Gastrocnemius medialis (tissue), 4 donors: Measurements from ENCODE around the gene MED27. TPM values are rescaled to one million over a fixed set of nuclear protein-coding genes. Genes with fewer than 3 reads are reported as not detected.

Source experiments
- ATAC-seq, 2 donors: fragments of 150-250 bp; one replicate each; pipeline ENCODE4 v1.9.1; 2016
- DNase-seq, 2 donors: peaks; one replicate each; pipeline ENCODE4 v3.0.0-alpha.2; 2019
- H3K27ac ChIP-seq, 4 donors: fragments of 200-600 bp; sonication (generic); 1 replicate in 1 of 4; 2 replicates in 3 of 4; pipeline ENCODE4 v1.5.1; 2016 to 2018; ENCODE audit warnings: mild to moderate bottlenecking in 2 of 4, moderate library complexity in 1 of 4
- H3K27me3 ChIP-seq, 3 donors: fragments of 200-600 bp; sonication (generic) in 2 of 3; 1 replicate in 1 of 3; 2 replicates in 2 of 3; pipeline versions ENCODE4 v1.5.1 to v1.6.0; 2016 to 2019; ENCODE audit warnings: mild to moderate bottlenecking in 1 of 3, moderate library complexity in 1 of 3
- H3K36me3 ChIP-seq, 2 donors: fragments of 200-600 bp; sonication (generic) in 1 of 2; one replicate each; pipeline ENCODE4 v1.5.1; 2017 to 2018
- H3K4me1 ChIP-seq, 2 donors: fragments of 200-600 bp; sonication (generic) in 1 of 2; one replicate each; pipeline ENCODE4 v1.5.1; 2016 to 2017; ENCODE audit warnings: mild to moderate bottlenecking in 2 of 2
- H3K4me3 ChIP-seq, 4 donors: fragments of 200-600 bp; sonication (generic) in 3 of 4; 1 replicate in 1 of 4; 2 replicates in 3 of 4; pipeline ENCODE4 v1.5.1; 2016 to 2019; ENCODE audit warnings: mild to moderate bottlenecking in 2 of 4
- H3K9me3 ChIP-seq, 3 donors: fragments of 200-600 bp; sonication (generic) in 2 of 3; 1 replicate in 1 of 3; 2 replicates in 2 of 3; pipeline ENCODE4 v1.5.1; 2016 to 2019
- POLR2A ChIP-seq, 2 donors: fragments of 450-650 bp; IDR thresholded peaks; one replicate each; pipeline ENCODE4 v1.6.1; 2017; ENCODE audit warnings: antibody characterized with exemption in 2 of 2, mild to moderate bottlenecking in 2 of 2, moderate library complexity in 2 of 2
- in situ Hi-C, 4 donors: fragments of 200-750 bp; cut with MboI; loops; one replicate each; pipeline versions ENCODE4 v1.15.0 to v1.8.0; 2017; ENCODE audit warnings: low sequenced_read_pairs in 4 of 4
- intact Hi-C: fragments of 100-400 bp; cut with DNase I; formaldehyde crosslinking; loops from one replicate; pipeline ENCODE4 v1.15.1; 2023; ENCODE audit warnings: low total_unique reads
- total RNA-seq, 4 donors: library from RNA; depleted of rRNA; stranded (reverse); fragments of >200 nt; gene quantifications; one replicate each; pipeline versions ENCODE4 v1.1.0 to v1.2.3, GENCODE V29; 2016
- TF ChIP-seq, protein P1 (sequence below), 5 experiments: fragments of 450-650 bp in 3 of 5; fragments of 200-600 bp in 2 of 5; sonication (generic) in 2 of 5; IDR thresholded peaks in 4 of 5; conservative IDR thresholded peaks in 1 of 5; 1 replicate in 4 of 5; 2 replicates in 1 of 5; pipeline ENCODE4 v1.5.1; 2016 to 2019; ENCODE audit warnings: antibody characterized with exemption in 5 of 5, mild to moderate bottlenecking in 3 of 5, moderate library complexity in 3 of 5

MED27 gene
- total RNA-seq, 4 donors from 2014 or later = 11.6 to 20.3 (median 13.9) TPM

DNA sequence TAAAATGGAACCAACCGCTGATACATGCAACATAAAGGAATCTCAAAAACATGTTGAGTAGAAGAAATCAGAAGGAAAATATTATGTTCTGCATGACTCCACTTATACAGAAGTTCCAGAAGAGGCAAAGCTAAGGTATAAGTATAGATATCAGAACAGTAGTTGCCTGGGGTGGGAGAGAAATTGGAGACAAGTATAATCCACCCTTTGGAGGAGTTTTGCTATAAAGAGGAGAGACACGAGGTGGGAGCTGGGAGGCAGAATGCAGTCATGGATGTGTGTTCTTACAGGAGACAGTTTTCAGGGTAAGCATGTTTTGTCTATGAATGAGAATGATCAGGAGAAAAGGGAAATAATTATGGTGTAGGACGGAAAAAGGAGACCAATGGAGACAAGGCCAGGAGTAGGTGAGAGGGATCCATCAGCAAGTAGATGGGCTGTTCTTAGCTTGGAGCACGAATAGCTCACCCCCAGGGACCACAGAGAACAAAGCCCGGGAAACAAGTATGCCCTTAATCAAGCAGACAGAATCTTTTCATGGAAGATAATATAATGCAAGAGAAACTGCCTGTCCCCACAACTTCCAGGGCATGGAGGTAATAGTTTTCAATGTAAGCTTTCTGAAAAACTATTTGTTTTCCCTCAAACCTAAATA lies 72.2 kb downstream of the MED27 start:
- ATAC-seq (no peak), DNase-seq (no peak)
- H3K9me3 ChIP-seq = no peaks in the 10 kb centered on the region
- TF ChIP-seq, protein P1, sequence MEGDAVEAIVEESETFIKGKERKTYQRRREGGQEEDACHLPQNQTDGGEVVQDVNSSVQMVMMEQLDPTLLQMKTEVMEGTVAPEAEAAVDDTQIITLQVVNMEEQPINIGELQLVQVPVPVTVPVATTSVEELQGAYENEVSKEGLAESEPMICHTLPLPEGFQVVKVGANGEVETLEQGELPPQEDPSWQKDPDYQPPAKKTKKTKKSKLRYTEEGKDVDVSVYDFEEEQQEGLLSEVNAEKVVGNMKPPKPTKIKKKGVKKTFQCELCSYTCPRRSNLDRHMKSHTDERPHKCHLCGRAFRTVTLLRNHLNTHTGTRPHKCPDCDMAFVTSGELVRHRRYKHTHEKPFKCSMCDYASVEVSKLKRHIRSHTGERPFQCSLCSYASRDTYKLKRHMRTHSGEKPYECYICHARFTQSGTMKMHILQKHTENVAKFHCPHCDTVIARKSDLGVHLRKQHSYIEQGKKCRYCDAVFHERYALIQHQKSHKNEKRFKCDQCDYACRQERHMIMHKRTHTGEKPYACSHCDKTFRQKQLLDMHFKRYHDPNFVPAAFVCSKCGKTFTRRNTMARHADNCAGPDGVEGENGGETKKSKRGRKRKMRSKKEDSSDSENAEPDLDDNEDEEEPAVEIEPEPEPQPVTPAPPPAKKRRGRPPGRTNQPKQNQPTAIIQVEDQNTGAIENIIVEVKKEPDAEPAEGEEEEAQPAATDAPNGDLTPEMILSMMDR (IDR thresholded peaks at IDR 0.05 in 4 of 5, conservative IDR thresholded peaks at IDR 0.05 in 1 of 5) = no peak
- no peak for TF ChIP-seq POLR2A (IDR thresholded peaks at IDR 0.05)
- H3K36me3 ChIP-seq = no peaks in the 10 kb centered on the region
- no peak overlapping the region for H3K4me3 ChIP-seq
- H3K27me3 ChIP-seq = no peaks in the 10 kb centered on the region
- intact Hi-C loops = no loop called here
- peaks cover 26 to 39% of the 10 kb centered on the region in 2 donors for H3K4me1 ChIP-seq
- in situ Hi-C loops = no loop called here
- H3K27ac ChIP-seq = no peak overlapping the region

DNA sequence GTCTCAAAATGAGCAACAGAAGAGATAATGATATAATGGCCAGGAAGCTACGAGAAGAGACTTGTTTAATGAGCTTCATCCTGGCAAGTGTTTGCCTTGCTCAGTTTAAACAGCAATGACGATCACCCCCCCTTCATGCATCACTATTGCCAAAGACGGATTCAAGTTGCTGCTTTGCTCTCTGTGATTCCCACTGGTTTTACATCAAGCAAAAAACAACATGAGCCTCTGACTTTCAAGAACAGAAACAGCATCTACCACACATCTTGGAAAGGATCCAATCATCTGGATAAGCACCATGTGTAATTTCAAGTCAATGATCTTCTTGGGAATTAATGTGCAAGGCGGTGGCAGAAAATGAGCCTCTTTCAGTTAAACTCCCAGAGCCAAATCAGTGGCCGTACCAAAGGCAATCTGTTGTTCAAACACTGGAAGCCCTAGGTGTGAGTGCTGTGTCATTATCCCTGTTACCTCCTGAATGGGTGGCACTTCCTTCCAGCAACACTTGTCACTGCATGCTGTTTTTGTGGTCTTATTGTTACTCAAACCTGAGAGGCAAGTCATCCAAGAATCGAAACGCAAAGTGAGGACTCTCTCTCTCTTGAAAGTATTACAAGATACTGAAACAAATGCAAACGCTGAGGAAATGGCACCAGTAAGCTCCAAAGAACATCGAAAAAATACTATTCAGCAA lies 72.8 kb downstream of the MED27 start:
- peaks cover 22 to 34% of the 10 kb centered on the region in 2 donors for H3K4me1 ChIP-seq
- no peaks in the 10 kb centered on the region for H3K27me3 ChIP-seq
- no peaks in the 10 kb centered on the region for H3K9me3 ChIP-seq
- ATAC-seq (peak in 1 of 2 donors; percentile 41), DNase-seq (no peak)
- in situ Hi-C loops (no loop called here), intact Hi-C loops (no loop called here)
- no peak overlapping the region for H3K4me3 ChIP-seq
- no peaks in the 10 kb centered on the region for H3K36me3 ChIP-seq
- no peak for TF ChIP-seq POLR2A (IDR thresholded peaks at IDR 0.05)
- TF ChIP-seq, protein P1 (IDR thresholded peaks at IDR 0.05 in 4 of 5, conservative IDR thresholded peaks at IDR 0.05 in 1 of 5) = no peak
- H3K27ac ChIP-seq = no peak overlapping the region

DNA sequence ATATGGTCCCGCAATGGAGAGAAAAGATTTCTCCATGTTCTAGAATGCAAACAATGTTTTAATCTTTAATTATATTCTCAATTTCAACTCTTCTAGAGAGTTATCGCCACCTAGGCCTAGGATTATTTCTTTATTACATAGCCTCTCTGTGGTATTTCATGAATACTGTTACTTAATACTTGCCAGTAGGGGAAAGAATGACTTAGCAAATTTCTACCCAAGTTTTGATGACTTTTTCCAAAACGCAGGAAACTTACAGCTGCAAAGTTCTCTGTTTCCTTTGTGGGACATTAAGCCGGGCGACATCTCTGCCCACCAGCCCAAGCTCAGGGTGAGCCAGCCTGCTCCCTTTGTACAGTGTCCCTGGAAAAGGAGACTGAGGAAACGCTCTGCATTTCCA lies 73.8 kb downstream of the MED27 start:
- Histone ChIP-seq H3K4me1 (peaks cover 22 to 30% of the 10 kb centered on the region in 2 donors), H3K36me3 (no peaks in the 10 kb centered on the region), H3K4me3 (no peak overlapping the region), H3K9me3 (no peaks in the 10 kb centered on the region), H3K27me3 (no peaks in the 10 kb centered on the region), H3K27ac (no peak overlapping the region)
- no peak for DNase-seq
- intact Hi-C loops = no loop called here
- peak in 1 of 2 donors; percentile 36 for ATAC-seq
- TF ChIP-seq, protein P1 (IDR thresholded peaks at IDR 0.05 in 4 of 5, conservative IDR thresholded peaks at IDR 0.05 in 1 of 5) = no peak
- TF ChIP-seq POLR2A (IDR thresholded peaks at IDR 0.05) = no peak
- in situ Hi-C loops = no loop called here

DNA sequence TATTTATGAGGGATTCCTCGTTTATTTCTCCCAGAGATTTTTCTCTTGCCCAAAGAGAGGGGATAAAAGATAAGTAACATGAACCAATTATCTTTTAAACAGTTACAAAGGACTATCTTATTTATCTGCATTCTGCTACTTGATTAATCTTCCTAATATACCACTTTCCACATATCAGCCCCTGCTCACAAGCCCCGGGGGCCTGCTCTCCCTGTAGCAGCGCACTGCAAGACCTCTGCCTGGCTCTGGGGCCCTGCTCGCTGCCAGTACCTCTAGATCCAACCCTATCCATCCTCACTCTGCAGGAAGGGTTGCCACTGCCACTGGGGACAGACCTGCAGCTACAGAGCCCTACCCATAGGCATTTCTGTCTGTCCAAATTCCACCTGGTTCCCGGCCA lies 75.3 kb downstream of the MED27 start:
- intact Hi-C loops = no loop called here
- no peak for TF ChIP-seq POLR2A (IDR thresholded peaks at IDR 0.05)
- TF ChIP-seq, protein P1 (IDR thresholded peaks at IDR 0.05 in 4 of 5, conservative IDR thresholded peaks at IDR 0.05 in 1 of 5) = no peak
- no peak for DNase-seq
- Histone ChIP-seq H3K27me3 (no peaks in the 10 kb centered on the region), H3K36me3 (no peaks in the 10 kb centered on the region), H3K4me3 (no peak overlapping the region), H3K9me3 (no peaks in the 10 kb centered on the region), H3K4me1 (peaks cover 22 to 30% of the 10 kb centered on the region in 2 donors), H3K27ac (no peak overlapping the region)
- no peak for ATAC-seq
- in situ Hi-C loops = no loop called here
